HepG2 (cell line): ENCODE measurements around the gene OGFR.

Experiments used
- EHMT2 ChIP-seq: fragments of 200-600 bp; sonication (generic); IDR thresholded peaks from 2 replicates; pipeline ENCODE4 v1.7.0; 2017; ENCODE audit warnings: antibody characterized with exemption, low read depth, low read length, borderline replicate concordance
- FOXM1 ChIP-seq: sonication (generic); formaldehyde crosslinking; IDR thresholded peaks from 2 replicates; pipeline ENCODE4 v1.5.0; 2020; ENCODE audit warnings: missing genetic modification reagents
- MAFK ChIP-seq, 2 experiments: IDR thresholded peaks in 1 of 2; conservative IDR thresholded peaks in 1 of 2; 2 replicates each; pipeline ENCODE4 v1.6.1; 2011; ENCODE audit warnings: improper control_type of control experiment in 2 of 2, low read length in 2 of 2
- SRSF4 ChIP-seq: fragments of 200-400 bp; formaldehyde crosslinking; IDR thresholded peaks from one replicate; pipeline ENCODE4 v1.6.1; 2018; ENCODE audit warnings: mild to moderate bottlenecking, low read depth, low read length, moderate library complexity; ENCODE audit not compliant: poor library complexity, severe bottlenecking
- ZBTB4 ChIP-seq: sonication (generic); formaldehyde crosslinking; IDR thresholded peaks from 2 replicates; pipeline ENCODE4 v1.4.0; 2020; ENCODE audit warnings: missing genetic modification reagents, mild to moderate bottlenecking, borderline replicate concordance

GRCh38 chr20:62812181-62812906 is 7.7 kb downstream of the OGFR start:
- TF ChIP-seq MAFK (conservative IDR thresholded peaks at IDR 0.05 in 1 of 2, IDR thresholded peaks at IDR 0.05 in 1 of 2; ENCODE audit: low read length in 2 of 2): no peak
- TF ChIP-seq FOXM1 (CRISPR knock-in tag): no peak
- no peak for TF ChIP-seq ZBTB4 (CRISPR knock-in tag)
- no peak for TF ChIP-seq SRSF4
- no peak for TF ChIP-seq EHMT2
